SK-N-SH treated with all-trans-retinoic acid at 6 μM for 48 hours (cell line): Measurements from ENCODE around the gene PTOV1.

Experiments used
- ATAC-seq: fragments of 200-7000 bp; cut with Tn5 transposase; 3 replicates; pipeline ENCODE4 v1.9.1; 2020; ENCODE audit warnings: mild to moderate bottlenecking, moderate library complexity
- ARNTL ChIP-seq: fragments of 450-650 bp; formaldehyde crosslinking; IDR thresholded peaks from 2 replicates; pipeline ENCODE4 v1.5.0; 2020; ENCODE audit warnings: low read depth, mild to moderate bottlenecking, moderate library complexity, borderline replicate concordance
- BACH2 ChIP-seq: fragments of 250-450 bp; sonication (Bioruptor Pico); IDR thresholded peaks from 2 replicates; pipeline ENCODE4 v1.9.0; 2021; ENCODE audit warnings: mild to moderate bottlenecking, borderline replicate concordance
- CREB5 ChIP-seq: fragments of 250-450 bp; sonication (Bioruptor Pico); IDR thresholded peaks from 2 replicates; pipeline ENCODE4 v1.5.1; 2020; ENCODE audit warnings: low read depth, mild to moderate bottlenecking, moderate library complexity
- CSDC2 ChIP-seq: fragments of 250-450 bp; sonication (Bioruptor Pico); IDR thresholded peaks from 2 replicates; pipeline ENCODE4 v1.5.0; 2020; ENCODE audit warnings: mild to moderate bottlenecking, moderate library complexity
- ESRRG ChIP-seq: fragments of 250-450 bp; sonication (Bioruptor Pico); IDR thresholded peaks from 2 replicates; pipeline ENCODE4 v1.6.1; 2021; ENCODE audit warnings: mild to moderate bottlenecking
- GLIS3 ChIP-seq: fragments of 250-450 bp; sonication (Bioruptor Pico); IDR thresholded peaks from 2 replicates; pipeline ENCODE4 v1.5.0; 2020; ENCODE audit warnings: mild to moderate bottlenecking, moderate library complexity
- ISL1 ChIP-seq: fragments of 250-450 bp; sonication (Bioruptor Pico); IDR thresholded peaks from 2 replicates; pipeline ENCODE4 v2.1.2; 2022; ENCODE audit warnings: mild to moderate bottlenecking, moderate library complexity
- OSR1 ChIP-seq: fragments of 250-450 bp; sonication (Bioruptor Pico); IDR thresholded peaks from 2 replicates; pipeline ENCODE4 v1.8.0; 2022; ENCODE audit warnings: moderate library complexity, mild to moderate bottlenecking, inconsistent platforms
- RARB ChIP-seq: fragments of 250-450 bp; sonication (Bioruptor Pico); IDR thresholded peaks from 2 replicates; pipeline ENCODE4 v1.8.0; 2021; ENCODE audit warnings: mild to moderate bottlenecking, moderate library complexity
- SNAI2 ChIP-seq: fragments of 250-450 bp; sonication (Bioruptor Pico); IDR thresholded peaks from 2 replicates; pipeline ENCODE4 v1.5.0; 2020; ENCODE audit warnings: mild to moderate bottlenecking, moderate library complexity
- TSHZ2 ChIP-seq: fragments of 250-450 bp; sonication (Bioruptor Pico); IDR thresholded peaks from 2 replicates; pipeline ENCODE4 v1.5.0; 2020; ENCODE audit warnings: mild to moderate bottlenecking, moderate library complexity
- ZC3H10 ChIP-seq: fragments of 250-450 bp; sonication (Bioruptor Pico); IDR thresholded peaks from 2 replicates; pipeline ENCODE4 v1.5.1; 2021; ENCODE audit warnings: mild to moderate bottlenecking, moderate library complexity
- ZFP30 ChIP-seq: fragments of 450-650 bp; formaldehyde crosslinking; IDR thresholded peaks from 2 replicates; pipeline ENCODE4 v1.5.0; 2022; ENCODE audit warnings: mild to moderate bottlenecking, moderate library complexity
- ZNF8 ChIP-seq: fragments of 450-650 bp; formaldehyde crosslinking; IDR thresholded peaks from 2 replicates; pipeline ENCODE4 v1.5.0; 2020; ENCODE audit warnings: mild to moderate bottlenecking, moderate library complexity
- TF ChIP-seq, protein P1 (sequence below): fragments of 250-450 bp; sonication (Bioruptor Pico); IDR thresholded peaks from 2 replicates; pipeline ENCODE4 v1.8.0; 2021; ENCODE audit warnings: low read depth, mild to moderate bottlenecking, moderate library complexity, borderline replicate concordance
- TF ChIP-seq, protein P2 (sequence below): fragments of 250-450 bp; sonication (Bioruptor Pico); IDR thresholded peaks from 2 replicates; pipeline ENCODE4 v1.8.0; 2020; ENCODE audit warnings: mild to moderate bottlenecking, moderate library complexity, borderline replicate concordance
- TF ChIP-seq, protein P3 (sequence below): fragments of 250-450 bp; sonication (Bioruptor Pico); IDR thresholded peaks from 2 replicates; pipeline ENCODE4 v1.5.1; 2021; ENCODE audit warnings: mild to moderate bottlenecking, moderate library complexity

The PTOV1 gene

DNA sequence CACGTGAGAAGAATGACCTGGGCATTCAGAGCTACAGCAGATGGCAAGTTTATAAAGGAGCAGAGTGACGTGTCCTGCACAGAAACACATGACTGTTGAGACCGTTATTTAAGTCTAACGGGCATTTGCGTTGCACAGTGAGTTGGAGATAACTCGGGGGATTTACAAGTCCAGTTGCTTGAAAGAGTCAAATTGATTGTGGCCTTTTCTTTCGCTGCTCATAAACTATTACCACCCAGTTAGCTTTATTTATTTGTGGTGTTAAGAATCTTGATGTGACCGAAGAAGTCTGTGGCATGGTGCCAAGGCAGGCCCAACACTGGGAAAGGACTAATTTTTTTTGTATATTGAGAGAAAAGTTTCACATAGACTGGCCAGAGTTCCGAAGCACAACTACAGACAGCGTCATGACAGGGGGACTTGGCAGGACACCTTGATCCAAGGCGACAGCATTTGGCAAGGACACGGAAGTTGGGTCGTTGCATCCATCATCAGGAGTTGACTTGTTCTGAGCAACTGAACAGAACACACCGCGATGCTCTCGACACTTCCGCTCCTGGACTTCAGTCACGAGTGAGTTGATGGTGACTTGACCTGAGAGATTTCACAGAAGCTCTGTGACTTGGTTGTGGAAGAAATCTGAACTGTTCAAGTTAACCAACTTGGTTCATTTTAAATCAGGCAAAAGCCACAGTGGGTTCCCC lies 11.9 kb upstream of the PTOV1 start:
- TF ChIP-seq CSDC2 (CRISPR knock-in tag) (no peak), TSHZ2 (CRISPR knock-in tag) (no peak), CREB5 (CRISPR knock-in tag) (no peak), OSR1 (CRISPR knock-in tag) (no peak), GLIS3 (CRISPR knock-in tag) (no peak), ZNF8 (CRISPR knock-in tag) (no peak), ARNTL (no peak), ESRRG (no peak), SNAI2 (CRISPR knock-in tag) (no peak), ISL1 (CRISPR knock-in tag) (no peak), RARB (CRISPR knock-in tag) (no peak), ZFP30 (CRISPR knock-in tag) (no peak), ZC3H10 (CRISPR knock-in tag) (no peak), BACH2 (CRISPR knock-in tag) (no peak)
- TF ChIP-seq, protein P1, sequence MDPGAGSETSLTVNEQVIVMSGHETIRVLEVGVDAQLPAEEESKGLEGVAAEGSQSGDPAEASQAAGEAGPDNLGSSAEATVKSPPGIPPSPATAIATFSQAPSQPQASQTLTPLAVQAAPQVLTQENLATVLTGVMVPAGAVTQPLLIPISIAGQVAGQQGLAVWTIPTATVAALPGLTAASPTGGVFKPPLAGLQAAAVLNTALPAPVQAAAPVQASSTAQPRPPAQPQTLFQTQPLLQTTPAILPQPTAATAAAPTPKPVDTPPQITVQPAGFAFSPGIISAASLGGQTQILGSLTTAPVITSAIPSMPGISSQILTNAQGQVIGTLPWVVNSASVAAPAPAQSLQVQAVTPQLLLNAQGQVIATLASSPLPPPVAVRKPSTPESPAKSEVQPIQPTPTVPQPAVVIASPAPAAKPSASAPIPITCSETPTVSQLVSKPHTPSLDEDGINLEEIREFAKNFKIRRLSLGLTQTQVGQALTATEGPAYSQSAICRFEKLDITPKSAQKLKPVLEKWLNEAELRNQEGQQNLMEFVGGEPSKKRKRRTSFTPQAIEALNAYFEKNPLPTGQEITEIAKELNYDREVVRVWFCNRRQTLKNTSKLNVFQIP (CRISPR knock-in tag), result no peak
- TF ChIP-seq, protein P2, sequence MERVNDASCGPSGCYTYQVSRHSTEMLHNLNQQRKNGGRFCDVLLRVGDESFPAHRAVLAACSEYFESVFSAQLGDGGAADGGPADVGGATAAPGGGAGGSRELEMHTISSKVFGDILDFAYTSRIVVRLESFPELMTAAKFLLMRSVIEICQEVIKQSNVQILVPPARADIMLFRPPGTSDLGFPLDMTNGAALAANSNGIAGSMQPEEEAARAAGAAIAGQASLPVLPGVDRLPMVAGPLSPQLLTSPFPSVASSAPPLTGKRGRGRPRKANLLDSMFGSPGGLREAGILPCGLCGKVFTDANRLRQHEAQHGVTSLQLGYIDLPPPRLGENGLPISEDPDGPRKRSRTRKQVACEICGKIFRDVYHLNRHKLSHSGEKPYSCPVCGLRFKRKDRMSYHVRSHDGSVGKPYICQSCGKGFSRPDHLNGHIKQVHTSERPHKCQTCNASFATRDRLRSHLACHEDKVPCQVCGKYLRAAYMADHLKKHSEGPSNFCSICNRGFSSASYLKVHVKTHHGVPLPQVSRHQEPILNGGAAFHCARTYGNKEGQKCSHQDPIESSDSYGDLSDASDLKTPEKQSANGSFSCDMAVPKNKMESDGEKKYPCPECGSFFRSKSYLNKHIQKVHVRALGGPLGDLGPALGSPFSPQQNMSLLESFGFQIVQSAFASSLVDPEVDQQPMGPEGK (CRISPR knock-in tag), result no peak
- TF ChIP-seq, protein P3, sequence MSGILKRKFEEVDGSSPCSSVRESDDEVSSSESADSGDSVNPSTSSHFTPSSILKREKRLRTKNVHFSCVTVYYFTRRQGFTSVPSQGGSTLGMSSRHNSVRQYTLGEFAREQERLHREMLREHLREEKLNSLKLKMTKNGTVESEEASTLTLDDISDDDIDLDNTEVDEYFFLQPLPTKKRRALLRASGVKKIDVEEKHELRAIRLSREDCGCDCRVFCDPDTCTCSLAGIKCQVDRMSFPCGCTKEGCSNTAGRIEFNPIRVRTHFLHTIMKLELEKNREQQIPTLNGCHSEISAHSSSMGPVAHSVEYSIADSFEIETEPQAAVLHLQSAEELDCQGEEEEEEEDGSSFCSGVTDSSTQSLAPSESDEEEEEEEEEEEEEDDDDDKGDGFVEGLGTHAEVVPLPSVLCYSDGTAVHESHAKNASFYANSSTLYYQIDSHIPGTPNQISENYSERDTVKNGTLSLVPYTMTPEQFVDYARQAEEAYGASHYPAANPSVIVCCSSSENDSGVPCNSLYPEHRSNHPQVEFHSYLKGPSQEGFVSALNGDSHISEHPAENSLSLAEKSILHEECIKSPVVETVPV (CRISPR knock-in tag), result no peak

GRCh38 chr19:49839713-49840112 lies 11.2 kb upstream of the PTOV1 start:
- TF ChIP-seq RARB (CRISPR knock-in tag) (no peak), SNAI2 (CRISPR knock-in tag) (no peak), TSHZ2 (CRISPR knock-in tag) (no peak), GLIS3 (CRISPR knock-in tag) (no peak), BACH2 (CRISPR knock-in tag) (no peak), ZC3H10 (CRISPR knock-in tag) (no peak), ZNF8 (CRISPR knock-in tag) (no peak)
- TF ChIP-seq, protein P3 (CRISPR knock-in tag), result no peak
- TF ChIP-seq, protein P2 (CRISPR knock-in tag), result no peak

More for the DNA sequence above, 11.9 kb upstream of the PTOV1 start:
- no peak for ATAC-seq

More at GRCh38 chr19:49839713-49840112, 11.2 kb upstream of the PTOV1 start:
- ATAC-seq, result no peak
